HepG2 (cell line): ENCODE measurements around the gene ACAP3. TPM values are rescaled to one million over a fixed set of nuclear protein-coding genes. Genes with fewer than 3 reads are reported as not detected.

Experiments used
- AGO1 ChIP-seq: fragments of 200-400 bp; formaldehyde crosslinking; IDR thresholded peaks from 2 replicates; pipeline ENCODE4 v1.6.1; 2017; ENCODE audit warnings: mild to moderate bottlenecking, low read depth, low read length, moderate library complexity; ENCODE audit not compliant: poor library complexity, severe bottlenecking
- CREBL2 ChIP-seq: sonication (generic); formaldehyde crosslinking; IDR thresholded peaks from 2 replicates; pipeline ENCODE4 v1.8.1; 2023; ENCODE audit warnings: missing genetic modification reagents, mild to moderate bottlenecking, borderline replicate concordance
- NCOR1 ChIP-seq: fragments of 200-600 bp; sonication (generic); IDR thresholded peaks from 2 replicates; pipeline ENCODE4 v1.7.0; 2017; ENCODE audit warnings: antibody characterized with exemption, low read length, borderline replicate concordance
- NFE2L2 ChIP-seq: fragments of 150-350 bp; IDR thresholded peaks from 2 replicates; pipeline ENCODE4 v1.6.1; 2014; ENCODE audit warnings: low read length
- NR2F6 ChIP-seq, 2 experiments: IDR thresholded peaks; 2 replicates each; pipeline ENCODE4 v1.6.1; 2016; ENCODE audit warnings: antibody characterized with exemption in 1 of 2, mild to moderate bottlenecking in 1 of 2
- RCOR2 ChIP-seq: IDR thresholded peaks from 2 replicates; pipeline ENCODE4 v1.6.1; 2016; ENCODE audit warnings: missing biosample characterization, missing genetic modification reagents
- SP140L ChIP-seq: sonication (generic); formaldehyde crosslinking; IDR thresholded peaks from 2 replicates; pipeline ENCODE4 v1.4.0; 2020; ENCODE audit warnings: missing genetic modification reagents, borderline replicate concordance
- ZNF331 ChIP-seq: sonication (generic); formaldehyde crosslinking; IDR thresholded peaks from 2 replicates; pipeline ENCODE4 v1.4.0; 2020; ENCODE audit warnings: missing genetic modification reagents
- ZNF546 ChIP-seq: sonication (generic); formaldehyde crosslinking; conservative IDR thresholded peaks from 2 replicates; pipeline ENCODE4 v1.8.1; 2023; ENCODE audit warnings: mild to moderate bottlenecking, missing genetic modification reagents
- ZNF768 ChIP-seq: sonication (generic); formaldehyde crosslinking; IDR thresholded peaks from 2 replicates; pipeline ENCODE4 v1.4.0; 2020; ENCODE audit warnings: missing genetic modification reagents
- polyA plus RNA-seq, 8 experiments: library from polyadenylated mRNA; depleted of rRNA in 3 of 8; stranded (reverse) in 7 of 8; unstranded in 1 of 8; fragments of >200 nt; fragmentation: Illumina TruSeq in 4 of 8; extraction: Trizol in 4 of 8; gene quantifications; 2 replicates each; pipeline versions ENCODE4 v1.2.1 to v1.2.3, GENCODE V29; 2011 to 2016; ENCODE audit warnings: low read depth in 4 of 8, missing spikeins in 1 of 8, mixed read lengths in 1 of 8; ENCODE audit not compliant: insufficient read depth in 1 of 8
- total RNA-seq, 5 experiments: library from RNA; depleted of rRNA; stranded (reverse); fragments of >200 nt; fragmentation: Illumina TruSeq; extraction: Trizol; gene quantifications; 2 replicates each; pipeline ENCODE4 v1.2.3, GENCODE V29; 2016; ENCODE audit warnings: low read depth in 1 of 5
- TF ChIP-seq, protein P1 (sequence below): sonication (generic); formaldehyde crosslinking; IDR thresholded peaks from 2 replicates; pipeline ENCODE4 v1.8.1; 2022; ENCODE audit warnings: low read depth, mild to moderate bottlenecking, missing genetic modification reagents

The ACAP3 gene
- total and polyA plus RNA-seq, 2 of the 13 experiments (the other 11 are each of a cell fraction or from before 2014, with no cell fraction given), result 29.4 to 50.8 TPM

DNA sequence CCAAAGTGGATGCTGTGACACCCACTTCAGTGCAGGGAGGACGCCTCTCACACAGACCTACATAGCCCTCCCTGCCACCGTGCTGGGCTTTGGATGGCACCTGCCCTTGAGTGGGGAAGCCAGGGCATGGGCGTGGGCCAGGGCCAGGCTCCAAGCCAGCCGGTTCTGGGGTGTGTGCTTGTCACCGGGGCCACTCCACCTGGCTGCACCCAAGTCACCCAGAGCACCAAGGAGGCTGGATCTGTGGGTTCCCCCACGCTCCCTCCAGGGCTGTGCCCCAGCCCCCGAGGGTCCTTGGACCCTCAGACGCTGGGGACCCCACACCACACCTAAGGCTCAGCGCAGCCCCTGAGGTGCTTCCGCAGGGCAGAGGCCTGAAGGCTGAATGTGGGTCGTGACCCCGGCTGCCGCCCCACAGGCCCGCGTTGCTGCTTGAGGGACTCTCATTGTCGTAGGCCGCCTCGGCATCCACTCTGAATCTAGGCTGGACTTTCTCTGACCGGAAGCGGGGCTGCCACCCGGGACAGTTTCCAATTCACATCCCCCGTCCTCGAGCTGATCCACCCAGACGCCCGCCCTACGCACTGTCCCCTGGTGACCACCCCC is 49.2 kb upstream of the ACAP3 start (continued):
- TF ChIP-seq NR2F6 (IDR thresholded peaks at IDR 0.05) (no peak), NR2F6 (CRISPR knock-in tag; IDR thresholded peaks at IDR 0.05) (peak; percentile 36; the same call in 1 of the 2 replicates), CREBL2 (no peak), NFE2L2 (no peak), SP140L (CRISPR knock-in tag) (no peak), AGO1 (peak; percentile 91), RCOR2 (CRISPR knock-in tag) (no peak), ZNF768 (CRISPR knock-in tag) (0 out of 2 replicates have a peak, but pooled peaks have one; percentile 10), ZNF331 (CRISPR knock-in tag) (no peak), NCOR1 (no peak), ZNF546 (CRISPR knock-in tag) (no peak)
- TF ChIP-seq, protein P1, sequence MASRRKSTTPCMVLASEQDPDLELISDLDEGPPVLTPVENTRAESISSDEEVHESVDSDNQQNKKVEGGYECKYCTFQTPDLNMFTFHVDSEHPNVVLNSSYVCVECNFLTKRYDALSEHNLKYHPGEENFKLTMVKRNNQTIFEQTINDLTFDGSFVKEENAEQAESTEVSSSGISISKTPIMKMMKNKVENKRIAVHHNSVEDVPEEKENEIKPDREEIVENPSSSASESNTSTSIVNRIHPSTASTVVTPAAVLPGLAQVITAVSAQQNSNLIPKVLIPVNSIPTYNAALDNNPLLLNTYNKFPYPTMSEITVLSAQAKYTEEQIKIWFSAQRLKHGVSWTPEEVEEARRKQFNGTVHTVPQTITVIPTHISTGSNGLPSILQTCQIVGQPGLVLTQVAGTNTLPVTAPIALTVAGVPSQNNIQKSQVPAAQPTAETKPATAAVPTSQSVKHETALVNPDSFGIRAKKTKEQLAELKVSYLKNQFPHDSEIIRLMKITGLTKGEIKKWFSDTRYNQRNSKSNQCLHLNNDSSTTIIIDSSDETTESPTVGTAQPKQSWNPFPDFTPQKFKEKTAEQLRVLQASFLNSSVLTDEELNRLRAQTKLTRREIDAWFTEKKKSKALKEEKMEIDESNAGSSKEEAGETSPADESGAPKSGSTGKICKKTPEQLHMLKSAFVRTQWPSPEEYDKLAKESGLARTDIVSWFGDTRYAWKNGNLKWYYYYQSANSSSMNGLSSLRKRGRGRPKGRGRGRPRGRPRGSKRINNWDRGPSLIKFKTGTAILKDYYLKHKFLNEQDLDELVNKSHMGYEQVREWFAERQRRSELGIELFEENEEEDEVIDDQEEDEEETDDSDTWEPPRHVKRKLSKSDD (CRISPR knock-in tag), result no peak
